GM19324 (cell line): ENCODE data around the gene KIF6.
"Not testable (repeated sequence)": the region's sequence is repeated elsewhere in the genome, so short reads cannot be mapped to it uniquely, and the experiment has no call there.

Experiments used
- ATAC-seq: cut with Tn5 transposase; IDR thresholded peaks from one replicate; pipeline ENCODE4 v1.9.1; 2021; ENCODE audit warnings: mild to moderate bottlenecking, moderate library complexity; ENCODE audit not compliant: unreplicated experiment, low FRiP score

Gene KIF6

DNA sequence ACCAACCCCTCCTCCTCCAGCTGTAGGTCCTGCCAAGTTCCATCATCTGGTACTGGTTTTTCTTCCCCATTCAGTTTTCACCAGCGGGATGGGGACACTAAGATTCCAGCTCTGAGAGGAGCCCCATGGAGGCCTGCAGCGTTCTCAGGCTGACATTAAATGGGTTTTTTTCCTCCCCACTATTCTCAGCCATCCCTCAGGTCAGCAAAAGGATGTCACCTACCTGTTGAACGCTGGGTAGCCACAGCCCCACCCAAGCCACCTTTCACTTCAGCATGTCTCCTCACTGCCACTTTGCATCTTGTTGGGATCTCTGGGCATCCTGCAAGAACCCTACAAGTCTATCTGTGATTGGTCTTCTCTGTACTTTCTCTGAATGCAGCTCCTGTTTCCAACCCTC, 417.7 kb downstream of the KIF6 start:
- ATAC-seq: no peak

DNA sequence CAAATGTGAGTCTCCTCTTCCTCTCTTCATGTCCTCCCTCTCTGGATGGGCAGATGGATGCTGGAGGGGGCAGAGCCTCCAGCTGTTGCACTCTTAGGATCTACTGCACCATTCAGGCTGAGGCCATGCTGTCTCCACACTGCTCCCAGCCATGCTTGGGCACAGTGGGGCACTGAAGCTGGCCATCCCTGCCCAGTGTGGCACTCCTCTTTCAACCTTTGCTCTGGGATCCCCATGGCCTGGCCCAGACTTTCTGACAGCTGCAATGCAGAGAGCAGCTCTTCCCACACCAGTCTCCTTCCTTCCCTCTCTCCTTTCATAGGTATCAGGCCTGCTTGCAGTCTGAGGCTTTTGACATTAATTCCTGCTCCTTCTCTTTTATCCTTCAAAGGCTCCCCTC, 420.3 kb downstream of the KIF6 start:
- no peak for ATAC-seq

DNA sequence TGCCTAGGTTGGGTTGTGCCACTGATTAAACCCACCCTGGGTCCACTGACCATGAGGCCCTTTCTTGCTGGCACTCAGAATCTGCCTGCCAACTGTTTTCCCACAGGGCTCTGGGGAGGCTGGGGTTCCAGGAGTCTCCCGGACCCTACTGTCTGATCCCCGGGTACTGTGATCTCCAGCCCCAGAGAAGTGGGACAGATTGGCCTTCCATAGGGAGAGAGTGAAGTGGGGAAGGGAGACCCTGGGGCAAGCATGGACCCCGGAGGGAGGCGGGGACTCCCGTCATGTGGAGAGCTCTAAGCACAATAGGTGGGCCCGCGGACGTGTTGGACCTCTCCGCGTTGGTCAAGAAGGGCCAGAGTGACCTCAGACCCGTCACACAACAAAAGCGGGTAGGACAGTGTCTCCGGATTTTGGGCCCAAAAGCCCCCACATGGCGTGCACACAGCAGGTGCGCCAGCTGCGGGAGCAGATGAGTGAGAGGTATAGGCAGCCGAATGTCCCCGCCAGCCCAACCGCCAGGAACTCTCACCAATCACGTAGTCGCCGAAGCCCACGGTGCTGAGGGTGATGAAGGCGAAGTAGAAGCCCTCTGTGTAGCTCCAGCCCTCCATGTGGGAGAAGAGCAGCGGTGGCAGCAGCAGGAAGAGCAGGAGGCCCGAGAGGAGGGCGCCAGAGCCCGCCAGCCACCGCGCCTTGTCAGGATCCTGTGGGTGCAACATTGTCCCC, 421.6 kb downstream of the KIF6 start:
- ATAC-seq: no peak

DNA sequence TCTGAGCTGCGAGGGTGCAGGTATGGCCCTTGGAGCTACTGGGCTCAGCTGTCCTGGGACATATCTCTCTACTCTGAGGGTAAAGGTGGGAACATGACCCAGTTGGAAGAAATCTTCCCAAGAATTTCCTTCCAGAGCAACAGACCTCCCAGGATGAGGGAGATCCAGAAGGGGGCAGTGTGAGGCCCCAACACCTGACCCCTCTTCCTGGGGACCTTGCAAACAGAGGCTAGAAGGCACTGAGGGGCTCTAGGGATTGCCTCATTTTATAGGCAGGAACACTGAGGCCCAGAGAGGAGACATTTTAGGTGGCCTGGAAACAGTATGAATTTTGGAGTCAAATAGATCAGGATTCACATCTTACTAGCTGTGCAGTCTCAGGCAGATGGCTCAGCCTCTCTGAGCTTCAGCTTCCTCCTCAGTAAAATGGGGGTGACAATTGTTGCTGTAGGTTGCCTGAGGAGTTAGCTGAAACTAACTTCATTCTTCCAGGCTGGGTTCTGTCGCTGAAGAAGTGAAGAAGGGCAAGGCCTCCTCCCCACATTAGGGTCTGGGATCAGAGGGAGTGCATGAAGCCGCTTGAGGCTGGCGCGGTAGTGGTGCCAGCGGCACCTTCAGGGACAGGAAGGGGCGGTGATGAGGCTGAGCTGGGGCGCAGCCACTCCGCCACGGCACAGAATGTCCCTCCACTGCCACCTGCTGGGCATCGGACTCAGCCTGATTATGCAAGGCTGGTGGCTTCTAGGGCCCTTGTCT, 422.4 kb downstream of the KIF6 start:
- no peak for ATAC-seq

DNA sequence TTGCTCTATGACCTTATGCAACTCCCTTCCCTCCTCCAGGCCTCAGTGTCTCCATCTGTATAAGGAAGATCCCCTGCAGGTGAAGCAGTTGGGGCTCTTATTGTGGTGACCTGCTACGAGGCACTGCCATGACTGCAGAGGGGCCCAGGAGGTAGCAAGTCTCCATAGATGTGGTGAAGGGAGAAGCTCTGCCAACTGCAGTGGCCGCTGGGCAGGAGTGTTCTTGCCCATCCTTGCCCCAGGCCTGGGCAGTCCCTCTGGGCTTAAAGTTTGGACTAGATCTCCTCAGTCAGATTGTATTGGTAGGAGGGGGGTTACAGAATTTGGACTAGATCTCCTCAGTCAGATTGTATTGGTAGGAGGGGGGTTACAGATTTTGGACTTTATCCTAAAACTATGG, 423.2 kb downstream of the KIF6 start:
- ATAC-seq: no peak

DNA sequence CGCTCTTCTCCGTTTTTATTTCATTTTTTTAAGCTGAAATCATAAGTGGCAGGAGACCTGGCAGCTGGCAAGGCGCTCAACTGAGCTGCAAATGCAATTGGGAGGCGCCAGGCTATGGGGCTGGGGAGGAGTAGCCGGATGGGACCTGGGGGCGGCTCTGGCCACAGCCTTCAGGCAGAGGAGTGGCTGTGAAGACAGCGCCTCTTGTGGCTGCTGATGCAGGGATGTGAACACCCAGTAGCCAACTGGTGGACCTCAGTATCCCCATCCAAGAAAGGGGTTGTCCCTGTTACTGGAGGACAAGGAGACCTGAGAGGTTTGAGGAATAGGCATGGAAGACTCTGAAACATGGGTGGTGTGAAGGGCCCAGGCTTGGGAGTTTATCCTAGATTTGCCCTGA, 423.6 kb downstream of the KIF6 start:
- ATAC-seq: no peak

- no peak for ATAC-seq
Measured at GRCh38 chr6:39300739-39301138, 424.5 kb downstream of the KIF6 start.

GRCh38 chr6:39298061-39298460, 427.1 kb downstream of the KIF6 start:
- ATAC-seq: no peak

DNA sequence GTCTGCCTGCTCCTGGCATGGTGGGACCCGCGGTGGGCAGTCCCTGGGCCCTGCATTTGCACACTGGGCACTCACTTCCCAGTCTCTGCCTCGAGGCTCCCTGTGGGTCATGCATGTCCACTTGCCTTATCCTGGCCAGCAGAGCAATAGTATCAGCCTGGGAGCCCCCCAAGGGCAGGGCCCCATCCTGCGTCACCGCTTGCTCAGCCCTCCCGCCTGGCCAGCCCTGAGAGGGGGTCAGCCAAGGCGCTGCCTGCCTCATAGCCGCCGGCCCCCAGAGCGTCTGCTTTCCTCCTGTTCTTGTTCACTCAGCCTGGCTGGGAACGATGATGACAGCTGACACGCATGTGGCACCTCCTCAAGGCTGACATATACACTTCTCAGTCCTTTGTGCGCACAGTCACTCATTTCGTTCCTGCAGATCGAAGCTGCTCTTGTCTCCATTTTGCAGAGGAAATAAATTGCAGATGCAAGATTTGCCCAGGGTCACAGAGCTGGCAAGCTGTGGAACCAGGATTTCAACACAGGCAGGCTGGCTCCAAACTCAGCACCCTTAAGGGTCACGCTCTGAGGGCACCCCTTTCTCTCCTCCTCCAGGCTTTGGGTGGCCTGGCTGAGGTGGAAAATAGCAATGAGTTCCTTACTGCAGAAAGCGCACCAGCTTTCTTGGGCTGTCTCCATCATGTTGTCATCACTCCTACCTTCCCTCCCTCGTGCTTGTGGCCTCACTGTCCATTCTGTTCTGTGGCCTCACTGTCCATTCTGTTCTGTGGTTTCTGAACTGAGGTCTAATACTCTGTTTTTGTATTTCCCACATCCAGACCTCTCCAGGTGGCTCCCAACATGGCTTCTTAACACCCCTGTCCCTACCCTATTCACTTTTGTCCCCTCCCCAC, 428.2 kb downstream of the KIF6 start:
- no peak for ATAC-seq

DNA sequence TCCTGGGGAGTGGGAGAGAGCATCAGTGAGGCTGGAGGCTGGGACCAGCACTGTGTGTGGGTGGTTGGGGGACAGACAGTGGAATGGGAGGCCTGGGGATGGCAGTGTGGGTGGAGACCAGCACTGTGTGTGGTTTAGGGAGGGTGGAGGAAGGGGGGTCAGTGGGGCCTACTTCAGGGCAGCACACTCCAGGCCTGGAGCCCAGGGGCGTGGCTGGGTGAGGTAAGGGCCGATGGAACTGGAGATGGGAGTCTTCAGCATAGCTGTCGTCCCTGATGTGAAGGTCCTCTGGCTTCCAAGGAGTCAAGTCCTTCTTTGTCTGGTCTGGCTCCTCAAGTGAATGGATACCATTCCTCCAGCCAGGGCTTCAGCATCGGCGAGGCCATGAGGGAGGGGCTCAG, 429.6 kb downstream of the KIF6 start:
- ATAC-seq: no peak

DNA sequence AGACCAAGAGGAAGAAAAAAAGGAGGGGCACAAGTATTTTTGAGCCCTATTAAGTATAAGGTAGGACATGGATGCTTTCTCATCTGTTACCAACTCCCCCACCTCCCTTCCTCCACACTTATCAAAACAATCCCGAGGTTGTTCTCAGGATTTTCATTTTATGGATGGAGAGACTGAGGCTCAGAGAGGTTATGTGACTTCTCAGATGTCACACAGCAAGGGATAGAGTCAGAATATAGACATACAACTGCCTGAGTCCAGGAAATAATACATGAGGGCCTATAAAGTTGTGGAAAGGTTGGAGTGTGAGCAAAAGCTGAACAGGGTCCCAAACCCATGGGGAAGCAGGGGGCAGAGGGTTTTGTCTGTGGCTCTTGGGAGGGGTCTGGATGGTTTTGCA, 430.3 kb downstream of the KIF6 start:
- no peak for ATAC-seq

DNA sequence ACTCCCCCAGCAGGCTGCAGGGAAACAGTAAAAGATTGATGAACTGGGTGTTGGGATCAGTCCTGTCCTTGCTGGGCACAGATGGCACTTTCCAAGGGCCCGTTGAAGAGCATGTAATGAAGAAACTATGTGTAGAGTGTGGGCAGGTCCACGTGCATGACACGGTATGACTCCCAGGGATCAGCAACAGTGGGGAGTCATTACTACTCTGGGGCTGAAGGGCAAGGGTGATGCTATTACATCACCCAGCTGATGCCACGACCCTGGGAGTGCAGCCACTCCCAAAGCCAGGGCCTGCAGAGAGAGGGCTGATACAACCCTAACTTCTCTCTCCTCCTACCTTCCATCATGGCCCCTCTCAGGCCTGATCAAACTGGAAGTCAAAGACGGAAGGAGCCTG, 431.1 kb downstream of the KIF6 start:
- no peak for ATAC-seq

- ATAC-seq: no peak
Measured at GRCh38 chr6:39292637-39293036, 432.6 kb downstream of the KIF6 start.

DNA sequence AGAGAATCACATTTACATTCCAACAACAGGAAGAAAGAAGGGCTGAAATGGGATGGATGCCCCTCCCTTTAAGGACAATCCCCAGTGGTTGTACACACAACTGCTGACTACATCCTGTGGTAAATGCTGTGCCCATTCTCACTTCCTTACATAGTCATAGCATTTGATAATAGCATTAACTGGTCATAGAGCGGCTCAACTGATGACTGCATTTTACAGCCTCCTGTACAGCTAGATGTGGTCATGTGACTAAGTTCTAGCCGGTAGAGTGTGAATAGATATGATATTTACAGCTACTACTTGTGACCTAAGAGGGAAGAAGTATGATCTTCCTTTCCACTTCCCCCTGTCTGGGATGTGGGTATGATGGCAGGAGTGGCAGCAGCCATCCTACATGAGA, 435.7 kb downstream of the KIF6 start:
- ATAC-seq: no peak

- no peak for ATAC-seq
Measured at GRCh38 chr6:39287601-39288000, 437.6 kb downstream of the KIF6 start.

- ATAC-seq: not testable (repeated sequence)
Measured at GRCh38 chr6:39286596-39286995, 438.6 kb downstream of the KIF6 start.

- ATAC-seq: no peak
Measured at GRCh38 chr6:39282774-39283173, 442.4 kb downstream of the KIF6 start.

- ATAC-seq: no peak
Measured at GRCh38 chr6:39281312-39281980, 443.8 kb downstream of the KIF6 start.

DNA sequence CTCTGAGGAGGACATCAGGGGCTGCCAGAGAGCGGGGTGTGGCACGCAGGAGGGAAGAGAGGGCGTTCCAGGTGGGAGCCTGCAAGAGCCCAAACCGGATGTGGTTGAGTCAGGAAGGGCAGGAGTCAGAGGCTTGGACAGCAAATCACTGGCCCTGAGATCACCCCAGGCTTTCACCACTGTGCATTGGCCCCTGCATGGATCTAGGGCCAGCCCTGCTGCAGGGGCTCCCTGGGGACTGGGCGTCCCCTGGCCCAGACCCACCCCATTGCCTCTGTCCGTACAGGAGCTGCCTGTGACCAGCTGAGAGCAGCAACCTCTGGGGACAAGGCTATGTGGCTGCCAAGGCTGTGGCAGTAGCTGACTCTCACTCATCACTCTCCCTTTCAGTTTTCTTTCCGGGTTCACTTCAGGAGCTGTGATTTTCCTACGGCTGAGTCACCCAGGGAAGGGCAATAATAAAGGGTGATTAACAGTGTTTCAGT, 444.9 kb downstream of the KIF6 start:
- no peak for ATAC-seq
